ENCODE results near the gene TMEM240.

DNA sequence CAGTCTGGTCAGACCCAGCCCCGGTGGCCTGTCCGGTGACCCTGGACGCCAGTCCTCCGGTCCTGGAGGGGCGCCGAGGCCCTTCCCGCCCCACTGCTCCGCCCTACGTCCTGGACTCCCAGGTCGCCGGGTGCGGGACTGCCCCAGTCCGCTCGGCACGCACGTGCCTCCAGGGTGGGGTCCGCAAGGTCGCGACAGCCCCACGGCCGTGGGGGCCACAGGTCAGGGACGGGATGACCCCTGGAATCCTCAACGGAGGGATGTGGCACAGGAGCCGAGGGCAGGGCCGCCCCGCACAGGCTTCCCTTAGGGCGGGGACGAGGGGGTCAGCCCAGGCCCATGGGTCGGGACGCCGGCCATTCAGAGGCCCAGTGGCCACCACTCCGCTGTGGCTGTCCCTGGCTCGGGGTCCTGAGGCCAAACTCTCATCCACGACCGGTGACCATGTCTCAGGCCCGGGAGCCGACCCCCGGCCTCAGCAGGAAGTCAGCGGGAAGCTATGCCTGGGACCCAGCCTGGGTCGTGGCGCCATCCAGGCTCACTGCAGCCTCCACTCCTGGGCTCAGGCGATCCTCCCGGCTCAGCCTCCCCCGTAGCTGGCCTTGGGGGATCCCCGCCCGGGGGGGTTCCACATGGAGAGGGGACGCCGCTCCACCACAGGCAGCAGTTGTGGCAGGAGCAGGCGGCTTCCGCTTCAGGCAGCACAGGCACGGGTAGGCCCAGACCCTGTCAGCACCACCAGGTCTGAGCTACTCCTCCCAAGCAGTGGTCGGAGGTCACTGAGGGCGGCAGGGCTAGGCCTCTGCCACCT is 599 bp upstream of the TMEM240 start:
- TF ChIP-seq, protein P1, sequence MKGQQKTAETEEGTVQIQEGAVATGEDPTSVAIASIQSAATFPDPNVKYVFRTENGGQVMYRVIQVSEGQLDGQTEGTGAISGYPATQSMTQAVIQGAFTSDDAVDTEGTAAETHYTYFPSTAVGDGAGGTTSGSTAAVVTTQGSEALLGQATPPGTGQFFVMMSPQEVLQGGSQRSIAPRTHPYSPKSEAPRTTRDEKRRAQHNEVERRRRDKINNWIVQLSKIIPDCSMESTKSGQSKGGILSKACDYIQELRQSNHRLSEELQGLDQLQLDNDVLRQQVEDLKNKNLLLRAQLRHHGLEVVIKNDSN (CRISPR knock-in tag; IDR thresholded peaks at IDR 0.05), result no peak
- TF ChIP-seq, protein P2, sequence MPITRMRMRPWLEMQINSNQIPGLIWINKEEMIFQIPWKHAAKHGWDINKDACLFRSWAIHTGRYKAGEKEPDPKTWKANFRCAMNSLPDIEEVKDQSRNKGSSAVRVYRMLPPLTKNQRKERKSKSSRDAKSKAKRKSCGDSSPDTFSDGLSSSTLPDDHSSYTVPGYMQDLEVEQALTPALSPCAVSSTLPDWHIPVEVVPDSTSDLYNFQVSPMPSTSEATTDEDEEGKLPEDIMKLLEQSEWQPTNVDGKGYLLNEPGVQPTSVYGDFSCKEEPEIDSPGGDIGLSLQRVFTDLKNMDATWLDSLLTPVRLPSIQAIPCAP (CRISPR knock-in tag; IDR thresholded peaks at IDR 0.05), result no peak
- TF ChIP-seq, protein P3, sequence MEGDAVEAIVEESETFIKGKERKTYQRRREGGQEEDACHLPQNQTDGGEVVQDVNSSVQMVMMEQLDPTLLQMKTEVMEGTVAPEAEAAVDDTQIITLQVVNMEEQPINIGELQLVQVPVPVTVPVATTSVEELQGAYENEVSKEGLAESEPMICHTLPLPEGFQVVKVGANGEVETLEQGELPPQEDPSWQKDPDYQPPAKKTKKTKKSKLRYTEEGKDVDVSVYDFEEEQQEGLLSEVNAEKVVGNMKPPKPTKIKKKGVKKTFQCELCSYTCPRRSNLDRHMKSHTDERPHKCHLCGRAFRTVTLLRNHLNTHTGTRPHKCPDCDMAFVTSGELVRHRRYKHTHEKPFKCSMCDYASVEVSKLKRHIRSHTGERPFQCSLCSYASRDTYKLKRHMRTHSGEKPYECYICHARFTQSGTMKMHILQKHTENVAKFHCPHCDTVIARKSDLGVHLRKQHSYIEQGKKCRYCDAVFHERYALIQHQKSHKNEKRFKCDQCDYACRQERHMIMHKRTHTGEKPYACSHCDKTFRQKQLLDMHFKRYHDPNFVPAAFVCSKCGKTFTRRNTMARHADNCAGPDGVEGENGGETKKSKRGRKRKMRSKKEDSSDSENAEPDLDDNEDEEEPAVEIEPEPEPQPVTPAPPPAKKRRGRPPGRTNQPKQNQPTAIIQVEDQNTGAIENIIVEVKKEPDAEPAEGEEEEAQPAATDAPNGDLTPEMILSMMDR (IDR thresholded peaks at IDR 0.05), result no peak
- TF ChIP-seq, protein P4, sequence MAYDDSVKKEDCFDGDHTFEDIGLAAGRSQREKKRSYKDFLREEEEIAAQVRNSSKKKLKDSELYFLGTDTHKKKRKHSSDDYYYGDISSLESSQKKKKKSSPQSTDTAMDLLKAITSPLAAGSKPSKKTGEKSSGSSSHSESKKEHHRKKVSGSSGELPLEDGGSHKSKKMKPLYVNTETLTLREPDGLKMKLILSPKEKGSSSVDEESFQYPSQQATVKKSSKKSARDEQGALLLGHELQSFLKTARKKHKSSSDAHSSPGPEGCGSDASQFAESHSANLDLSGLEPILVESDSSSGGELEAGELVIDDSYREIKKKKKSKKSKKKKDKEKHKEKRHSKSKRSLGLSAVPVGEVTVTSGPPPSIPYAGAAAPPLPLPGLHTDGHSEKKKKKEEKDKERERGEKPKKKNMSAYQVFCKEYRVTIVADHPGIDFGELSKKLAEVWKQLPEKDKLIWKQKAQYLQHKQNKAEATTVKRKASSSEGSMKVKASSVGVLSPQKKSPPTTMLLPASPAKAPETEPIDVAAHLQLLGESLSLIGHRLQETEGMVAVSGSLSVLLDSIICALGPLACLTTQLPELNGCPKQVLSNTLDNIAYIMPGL (CRISPR knock-in tag; IDR thresholded peaks at IDR 0.05), result no peak
- TF ChIP-seq ZNF138 (CRISPR knock-in tag; conservative IDR thresholded peaks at IDR 0.05), result no peak
- TF ChIP-seq, protein P5, sequence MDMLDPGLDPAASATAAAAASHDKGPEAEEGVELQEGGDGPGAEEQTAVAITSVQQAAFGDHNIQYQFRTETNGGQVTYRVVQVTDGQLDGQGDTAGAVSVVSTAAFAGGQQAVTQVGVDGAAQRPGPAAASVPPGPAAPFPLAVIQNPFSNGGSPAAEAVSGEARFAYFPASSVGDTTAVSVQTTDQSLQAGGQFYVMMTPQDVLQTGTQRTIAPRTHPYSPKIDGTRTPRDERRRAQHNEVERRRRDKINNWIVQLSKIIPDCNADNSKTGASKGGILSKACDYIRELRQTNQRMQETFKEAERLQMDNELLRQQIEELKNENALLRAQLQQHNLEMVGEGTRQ (CRISPR knock-in tag; IDR thresholded peaks at IDR 0.05), result no peak
- TF ChIP-seq FOXK1 (CRISPR knock-in tag; IDR thresholded peaks at IDR 0.05), result no peak; the same call in 1 of the 2 replicates
- TF ChIP-seq, protein P6, sequence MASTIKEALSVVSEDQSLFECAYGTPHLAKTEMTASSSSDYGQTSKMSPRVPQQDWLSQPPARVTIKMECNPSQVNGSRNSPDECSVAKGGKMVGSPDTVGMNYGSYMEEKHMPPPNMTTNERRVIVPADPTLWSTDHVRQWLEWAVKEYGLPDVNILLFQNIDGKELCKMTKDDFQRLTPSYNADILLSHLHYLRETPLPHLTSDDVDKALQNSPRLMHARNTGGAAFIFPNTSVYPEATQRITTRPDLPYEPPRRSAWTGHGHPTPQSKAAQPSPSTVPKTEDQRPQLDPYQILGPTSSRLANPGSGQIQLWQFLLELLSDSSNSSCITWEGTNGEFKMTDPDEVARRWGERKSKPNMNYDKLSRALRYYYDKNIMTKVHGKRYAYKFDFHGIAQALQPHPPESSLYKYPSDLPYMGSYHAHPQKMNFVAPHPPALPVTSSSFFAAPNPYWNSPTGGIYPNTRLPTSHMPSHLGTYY (CRISPR knock-in tag; IDR thresholded peaks at IDR 0.05), result no peak
- 0 out of 2 replicates have a peak, but pooled peaks have one; percentile 2 for TF ChIP-seq ZNF263 (CRISPR knock-in tag; IDR thresholded peaks at IDR 0.05; ENCODE audit: low read depth)
